GM23338 (cell line): Measurements from ENCODE around the gene NUDT4.

Experiments used
- EZH2 ChIP-seq: fragments of 200-600 bp; sonication (generic); IDR thresholded peaks from one replicate; pipeline ENCODE4 v1.8.0; 2017; ENCODE audit warnings: antibody characterized with exemption, mild to moderate bottlenecking, low read depth; ENCODE audit not compliant: unreplicated experiment
- STAT1 ChIP-seq: IDR thresholded peaks from one replicate; pipeline ENCODE4 v1.6.1; 2016; ENCODE audit warnings: antibody characterized with exemption; ENCODE audit not compliant: unreplicated experiment
- TF ChIP-seq, protein P1 (sequence below), 2 experiments: fragments of 200-600 bp in 1 of 2; sonication (generic) in 1 of 2; conservative IDR thresholded peaks; 2 replicates each; pipeline versions ENCODE4 v1.5.1 to v1.6.1; 2016 to 2017; ENCODE audit warnings: antibody characterized with exemption in 2 of 2, low read depth in 2 of 2, mild to moderate bottlenecking in 2 of 2, moderate library complexity in 1 of 2

GRCh38 chr12:93373961-93374656 lies 3.6 kb upstream of the NUDT4 start:
- no peak for TF ChIP-seq STAT1
- TF ChIP-seq, protein P1, sequence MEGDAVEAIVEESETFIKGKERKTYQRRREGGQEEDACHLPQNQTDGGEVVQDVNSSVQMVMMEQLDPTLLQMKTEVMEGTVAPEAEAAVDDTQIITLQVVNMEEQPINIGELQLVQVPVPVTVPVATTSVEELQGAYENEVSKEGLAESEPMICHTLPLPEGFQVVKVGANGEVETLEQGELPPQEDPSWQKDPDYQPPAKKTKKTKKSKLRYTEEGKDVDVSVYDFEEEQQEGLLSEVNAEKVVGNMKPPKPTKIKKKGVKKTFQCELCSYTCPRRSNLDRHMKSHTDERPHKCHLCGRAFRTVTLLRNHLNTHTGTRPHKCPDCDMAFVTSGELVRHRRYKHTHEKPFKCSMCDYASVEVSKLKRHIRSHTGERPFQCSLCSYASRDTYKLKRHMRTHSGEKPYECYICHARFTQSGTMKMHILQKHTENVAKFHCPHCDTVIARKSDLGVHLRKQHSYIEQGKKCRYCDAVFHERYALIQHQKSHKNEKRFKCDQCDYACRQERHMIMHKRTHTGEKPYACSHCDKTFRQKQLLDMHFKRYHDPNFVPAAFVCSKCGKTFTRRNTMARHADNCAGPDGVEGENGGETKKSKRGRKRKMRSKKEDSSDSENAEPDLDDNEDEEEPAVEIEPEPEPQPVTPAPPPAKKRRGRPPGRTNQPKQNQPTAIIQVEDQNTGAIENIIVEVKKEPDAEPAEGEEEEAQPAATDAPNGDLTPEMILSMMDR (conservative IDR thresholded peaks at IDR 0.05; ENCODE audit: low read depth in 2 of 2): no peak
- TF ChIP-seq EZH2: no peak
